Measurements from ENCODE around the gene MAD1L1.

Gene MAD1L1

DNA sequence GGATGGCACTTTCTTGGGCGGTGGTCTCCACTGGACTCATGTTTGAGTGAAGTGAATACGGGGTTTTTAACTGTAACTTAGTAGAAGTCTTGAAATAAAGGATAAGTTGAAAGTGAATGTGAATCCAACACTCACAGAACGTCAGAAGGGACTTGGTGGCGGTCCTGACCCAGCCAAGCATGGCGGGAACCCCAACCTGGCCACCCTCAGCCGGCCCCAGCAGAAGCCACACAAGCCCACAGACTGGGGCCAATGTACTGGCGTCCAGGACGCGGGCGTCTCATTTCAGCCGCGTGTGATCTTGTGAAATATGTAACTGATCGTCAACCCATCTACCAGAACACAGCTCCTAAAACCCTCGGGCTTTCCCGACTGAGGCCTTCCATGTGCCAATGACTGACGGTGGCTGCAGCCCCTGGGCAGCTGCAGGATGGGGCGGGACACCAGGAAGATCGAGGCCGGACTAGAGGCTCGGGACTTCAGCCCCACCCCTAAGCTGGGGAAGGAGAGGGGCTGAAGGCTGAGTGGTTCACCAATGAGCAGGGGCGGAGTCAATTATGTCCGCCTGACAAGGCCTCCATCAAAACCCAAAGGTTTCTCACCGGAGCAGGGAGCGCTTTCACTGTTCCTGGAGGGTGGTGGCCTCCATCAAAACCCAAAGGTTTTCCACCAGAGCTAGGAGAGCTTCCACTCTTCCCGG, 161.5 kb downstream of the MAD1L1 start:
- Histone ChIP-seq H3K9me3 (ENCODE audit: control insufficient read depth in 5 of 5, low read length in 5 of 5) (no peaks in the 10 kb centered on the region), H3K9ac (ENCODE audit: low read length in 5 of 5) (no peak overlapping the region), H3K4me3 (ENCODE audit: low read depth in 1 of 5, low read length in 5 of 5) (no peak overlapping the region), H3K4me1 (ENCODE audit: control insufficient read depth in 5 of 5, insufficient read depth in 5 of 5, low read length in 5 of 5) (peaks cover 0 to 8% (median 0%) of the 10 kb centered on the region in 5 donors), H3K36me3 (ENCODE audit: control insufficient read depth in 5 of 5, insufficient read depth in 5 of 5, low read length in 5 of 5) (peaks cover 0 to 32% (median 22%) of the 10 kb centered on the region in 5 donors), H3K27ac (ENCODE audit: low read depth, low read length) (no peak overlapping the region), H3K27me3 (ENCODE audit: control insufficient read depth in 5 of 5, insufficient read depth in 4 of 5, low read length in 5 of 5) (no peaks in the 10 kb centered on the region)

DNA sequence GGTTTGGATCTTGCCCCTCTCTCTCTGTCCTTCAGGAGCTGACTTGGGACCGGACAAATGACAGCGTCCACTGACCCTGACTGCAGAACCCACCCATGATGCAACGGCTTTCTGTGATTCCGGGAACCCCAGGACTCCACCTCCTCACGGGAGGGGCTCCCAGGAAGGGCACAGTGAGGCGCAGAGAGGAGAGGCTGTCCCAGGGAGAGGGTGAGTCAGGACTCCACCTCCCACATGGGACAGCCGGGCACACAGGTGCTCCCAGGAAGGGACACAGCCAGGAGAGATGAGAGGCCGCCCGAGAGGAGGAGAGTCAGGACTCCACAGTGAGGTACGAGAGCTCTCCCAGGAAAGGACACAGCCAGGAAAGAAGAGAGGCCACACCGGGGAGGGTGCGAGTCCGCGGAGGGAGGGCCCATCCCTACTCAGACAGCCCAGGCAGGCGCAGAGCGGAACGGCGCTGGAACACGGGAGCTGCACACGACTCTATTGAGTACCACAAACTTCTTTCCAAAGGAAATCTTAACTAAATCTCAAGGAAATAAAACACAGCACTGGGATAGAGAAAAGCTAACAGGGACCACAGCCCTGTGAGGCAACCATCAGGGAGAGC, 162.5 kb downstream of the MAD1L1 start:
- Histone ChIP-seq H3K27ac (ENCODE audit: low read depth, low read length) (no peak overlapping the region), H3K36me3 (ENCODE audit: control insufficient read depth in 5 of 5, insufficient read depth in 5 of 5, low read length in 5 of 5) (peaks cover 0 to 33% (median 22%) of the 10 kb centered on the region in 5 donors), H3K27me3 (ENCODE audit: control insufficient read depth in 5 of 5, insufficient read depth in 4 of 5, low read length in 5 of 5) (no peaks in the 10 kb centered on the region), H3K4me1 (ENCODE audit: control insufficient read depth in 5 of 5, insufficient read depth in 5 of 5, low read length in 5 of 5) (peaks cover 0 to 8% (median 0%) of the 10 kb centered on the region in 5 donors), H3K9ac (ENCODE audit: low read length in 5 of 5) (no peak overlapping the region), H3K9me3 (ENCODE audit: control insufficient read depth in 5 of 5, low read length in 5 of 5) (no peaks in the 10 kb centered on the region), H3K4me3 (ENCODE audit: low read depth in 1 of 5, low read length in 5 of 5) (no peak overlapping the region)

DNA sequence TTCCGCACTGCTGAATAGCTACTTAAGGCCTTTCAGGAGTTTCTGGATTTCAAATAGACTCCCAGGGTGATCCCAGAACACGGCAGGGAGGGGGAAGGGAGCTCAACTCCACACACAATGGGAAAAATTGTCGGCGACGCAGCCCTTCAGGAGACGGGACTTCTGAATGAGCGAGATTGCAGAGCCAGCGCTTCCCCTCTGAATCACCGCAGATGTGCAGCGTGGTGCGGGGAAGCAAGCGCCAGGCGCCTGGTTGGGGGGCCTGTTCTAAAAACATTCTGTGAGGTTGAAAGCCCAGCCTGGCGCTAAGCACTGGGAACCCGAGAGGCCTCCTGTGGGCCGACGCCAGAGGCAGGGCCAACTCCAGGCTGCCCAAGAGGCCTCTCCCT, 163.3 kb downstream of the MAD1L1 start:
- H3K9ac ChIP-seq (ENCODE audit: low read length in 5 of 5) = no peak overlapping the region
- H3K4me1 ChIP-seq (ENCODE audit: control insufficient read depth in 5 of 5, insufficient read depth in 5 of 5, low read length in 5 of 5) = peaks cover 0 to 8% (median 0%) of the 10 kb centered on the region in 5 donors
- no peaks in the 10 kb centered on the region for H3K9me3 ChIP-seq (ENCODE audit: control insufficient read depth in 5 of 5, low read length in 5 of 5)
- H3K27ac ChIP-seq (ENCODE audit: low read depth, low read length) = no peak overlapping the region
- H3K4me3 ChIP-seq (ENCODE audit: low read depth in 1 of 5, low read length in 5 of 5) = no peak overlapping the region
- no peaks in the 10 kb centered on the region for H3K27me3 ChIP-seq (ENCODE audit: control insufficient read depth in 5 of 5, insufficient read depth in 4 of 5, low read length in 5 of 5)
- peaks cover 0 to 36% (median 26%) of the 10 kb centered on the region in 5 donors for H3K36me3 ChIP-seq (ENCODE audit: control insufficient read depth in 5 of 5, insufficient read depth in 5 of 5, low read length in 5 of 5)

DNA sequence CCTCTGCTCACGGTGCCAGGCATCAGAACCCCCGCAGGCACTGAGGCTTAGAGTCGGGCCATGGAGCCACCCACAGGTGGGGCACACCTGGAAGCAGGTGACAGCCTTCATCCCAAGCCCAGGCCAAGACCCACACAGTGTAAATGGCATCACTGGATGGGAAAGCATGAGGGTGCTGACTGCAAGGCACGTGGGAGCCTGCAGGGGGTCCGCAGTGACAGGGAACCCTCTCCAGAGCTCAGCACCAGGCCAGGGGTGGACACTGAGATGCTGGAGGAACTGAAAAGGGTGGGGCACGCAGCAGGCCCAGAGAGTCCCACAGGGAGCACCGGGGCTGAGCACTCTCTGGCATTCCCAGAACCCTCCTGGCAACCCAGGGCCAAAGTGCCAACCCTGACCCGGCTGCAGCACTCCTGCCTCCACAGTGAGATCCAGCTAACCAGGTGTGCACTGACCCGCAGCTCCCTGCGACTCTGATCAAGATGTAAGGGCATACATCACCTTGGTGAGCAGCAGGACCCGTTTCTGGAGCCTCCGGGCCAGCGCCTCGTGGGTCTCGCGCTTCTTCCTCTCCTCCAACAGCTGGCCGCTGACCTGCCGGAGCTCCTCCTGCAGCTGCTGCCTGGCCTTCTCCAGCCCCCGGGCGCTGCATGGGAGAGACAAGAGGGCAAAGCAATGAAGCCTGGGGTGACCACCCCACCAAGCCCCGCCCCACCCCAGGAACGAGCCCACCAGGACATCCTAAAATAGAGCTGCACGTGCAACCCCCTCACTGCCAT, 163.9 kb downstream of the MAD1L1 start:
- H3K9me3 ChIP-seq (ENCODE audit: control insufficient read depth in 5 of 5, low read length in 5 of 5) = no peaks in the 10 kb centered on the region
- H3K27me3 ChIP-seq (ENCODE audit: control insufficient read depth in 5 of 5, insufficient read depth in 4 of 5, low read length in 5 of 5) = no peaks in the 10 kb centered on the region
- no peak overlapping the region for H3K4me3 ChIP-seq (ENCODE audit: low read depth in 1 of 5, low read length in 5 of 5)
- peaks cover 0 to 14% (median 2%) of the 10 kb centered on the region in 5 donors for H3K4me1 ChIP-seq (ENCODE audit: control insufficient read depth in 5 of 5, insufficient read depth in 5 of 5, low read length in 5 of 5)
- H3K27ac ChIP-seq (ENCODE audit: low read depth, low read length) = no peak overlapping the region
- H3K9ac ChIP-seq (ENCODE audit: low read length in 5 of 5) = no peak overlapping the region
- peaks cover 0 to 42% (median 28%) of the 10 kb centered on the region in 5 donors for H3K36me3 ChIP-seq (ENCODE audit: control insufficient read depth in 5 of 5, insufficient read depth in 5 of 5, low read length in 5 of 5)

DNA sequence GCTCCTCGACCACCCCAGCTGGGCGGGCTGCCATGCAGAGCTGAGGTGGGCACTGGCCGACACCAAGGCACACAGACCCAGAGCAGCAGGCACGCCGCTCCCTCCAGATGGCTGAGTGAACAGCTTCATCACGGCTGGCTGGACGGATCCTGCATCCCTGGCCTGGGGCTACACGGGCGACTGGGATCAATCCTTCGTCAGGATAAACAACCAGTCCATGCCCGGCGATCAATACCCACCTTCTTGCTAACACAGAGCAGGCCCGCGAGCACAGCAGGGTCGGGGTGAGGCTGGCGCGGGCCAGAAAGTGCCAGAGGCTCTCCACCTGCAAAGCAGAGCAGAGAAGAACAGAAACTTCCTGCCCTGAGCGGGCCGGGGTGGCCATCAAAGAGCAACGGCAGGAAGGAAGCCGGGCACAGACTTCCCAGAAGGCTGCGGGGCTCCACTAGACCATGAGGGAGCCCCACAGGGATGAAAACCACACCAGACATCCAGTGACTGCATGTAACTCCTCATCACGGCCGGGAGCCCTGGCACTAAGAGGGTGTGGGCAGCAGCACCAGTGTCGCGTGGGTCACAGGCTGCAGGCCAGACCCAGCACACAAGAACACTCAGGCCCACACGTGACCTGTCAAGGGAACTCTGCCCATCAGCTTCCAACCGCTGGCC, 166.4 kb downstream of the MAD1L1 start:
- Histone ChIP-seq H3K9ac (ENCODE audit: low read length in 5 of 5) (no peak overlapping the region), H3K4me1 (ENCODE audit: control insufficient read depth in 5 of 5, insufficient read depth in 5 of 5, low read length in 5 of 5) (peaks cover 0 to 22% (median 7%) of the 10 kb centered on the region in 5 donors), H3K27me3 (ENCODE audit: control insufficient read depth in 5 of 5, insufficient read depth in 4 of 5, low read length in 5 of 5) (no peaks in the 10 kb centered on the region), H3K9me3 (ENCODE audit: control insufficient read depth in 5 of 5, low read length in 5 of 5) (no peaks in the 10 kb centered on the region), H3K4me3 (ENCODE audit: low read depth in 1 of 5, low read length in 5 of 5) (no peak overlapping the region), H3K36me3 (ENCODE audit: control insufficient read depth in 5 of 5, insufficient read depth in 5 of 5, low read length in 5 of 5) (peaks cover 0 to 39% (median 25%) of the 10 kb centered on the region in 5 donors), H3K27ac (ENCODE audit: low read depth, low read length) (no peak overlapping the region)

DNA sequence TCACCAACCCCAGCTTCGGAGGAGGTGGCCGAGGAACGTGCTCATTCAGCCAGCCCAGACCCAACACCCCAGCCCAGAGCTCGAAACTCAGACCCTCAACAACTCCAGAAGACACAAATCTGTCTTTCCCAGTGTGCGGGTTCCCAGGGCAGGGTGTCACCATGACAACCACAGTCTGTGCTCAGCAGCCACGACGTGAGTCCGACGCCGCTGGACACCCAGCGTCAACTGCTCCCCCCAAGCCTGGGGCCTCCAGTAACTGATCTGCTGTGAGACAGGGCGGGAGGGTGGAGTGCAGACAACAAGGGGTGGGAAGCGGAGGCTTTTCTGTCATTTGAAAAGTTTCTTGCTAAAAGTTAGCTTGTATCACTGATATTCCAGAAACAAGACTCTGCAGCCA, 167.2 kb downstream of the MAD1L1 start:
- Histone ChIP-seq H3K27me3 (ENCODE audit: control insufficient read depth in 5 of 5, insufficient read depth in 4 of 5, low read length in 5 of 5) (no peaks in the 10 kb centered on the region), H3K9me3 (ENCODE audit: control insufficient read depth in 5 of 5, low read length in 5 of 5) (no peaks in the 10 kb centered on the region), H3K4me1 (ENCODE audit: control insufficient read depth in 5 of 5, insufficient read depth in 5 of 5, low read length in 5 of 5) (peaks cover 0 to 22% (median 7%) of the 10 kb centered on the region in 5 donors), H3K9ac (ENCODE audit: low read length in 5 of 5) (no peak overlapping the region), H3K36me3 (ENCODE audit: control insufficient read depth in 5 of 5, insufficient read depth in 5 of 5, low read length in 5 of 5) (peaks cover 0 to 39% (median 25%) of the 10 kb centered on the region in 5 donors), H3K27ac (ENCODE audit: low read depth, low read length) (no peak overlapping the region), H3K4me3 (ENCODE audit: low read depth in 1 of 5, low read length in 5 of 5) (no peak overlapping the region)

DNA sequence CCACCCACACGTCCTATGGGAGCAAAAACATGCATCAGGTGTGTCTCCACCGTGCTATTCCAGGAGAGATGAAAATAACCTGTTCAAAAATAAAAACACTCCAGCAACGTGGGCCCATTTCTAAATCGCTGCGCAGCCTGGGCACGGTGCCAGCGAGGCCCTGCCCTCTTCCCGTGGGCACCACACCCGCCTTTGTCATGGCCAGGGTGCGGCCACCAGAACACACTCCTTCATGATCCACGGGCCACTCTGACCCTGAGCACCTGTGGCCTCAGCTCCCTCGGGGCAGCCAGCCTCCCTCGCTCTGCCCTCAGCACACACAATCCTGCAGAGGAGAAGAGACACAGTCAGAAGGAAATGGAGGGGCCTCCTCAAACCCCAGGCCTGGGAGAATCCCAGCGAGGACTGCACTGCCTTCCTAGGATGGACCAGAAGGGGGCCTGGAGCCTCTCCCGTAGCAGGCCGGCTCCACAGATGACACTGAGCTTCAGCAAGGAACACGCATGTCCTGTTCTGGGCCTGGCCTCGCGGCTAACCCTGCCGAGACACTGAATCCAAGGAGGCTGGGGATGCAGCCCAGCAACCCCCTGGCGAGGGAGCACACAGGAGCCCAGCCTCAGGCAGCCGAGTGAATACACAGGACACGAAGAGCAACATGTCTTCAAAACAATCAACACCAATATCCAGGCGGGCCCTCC, 169.0 kb downstream of the MAD1L1 start:
- H3K4me1 ChIP-seq (ENCODE audit: control insufficient read depth in 5 of 5, insufficient read depth in 5 of 5, low read length in 5 of 5) = peaks cover 0 to 22% (median 7%) of the 10 kb centered on the region in 5 donors
- H3K36me3 ChIP-seq (ENCODE audit: control insufficient read depth in 5 of 5, insufficient read depth in 5 of 5, low read length in 5 of 5) = peaks cover 0 to 39% (median 22%) of the 10 kb centered on the region in 5 donors
- no peak overlapping the region for H3K27ac ChIP-seq (ENCODE audit: low read depth, low read length)
- H3K27me3 ChIP-seq (ENCODE audit: control insufficient read depth in 5 of 5, insufficient read depth in 4 of 5, low read length in 5 of 5) = no peaks in the 10 kb centered on the region
- no peak overlapping the region for H3K4me3 ChIP-seq (ENCODE audit: low read depth in 1 of 5, low read length in 5 of 5)
- no peak overlapping the region for H3K9ac ChIP-seq (ENCODE audit: low read length in 5 of 5)
- peaks cover 0 to 10% (median 7%) of the 10 kb centered on the region in 5 donors for H3K9me3 ChIP-seq (ENCODE audit: control insufficient read depth in 5 of 5, low read length in 5 of 5)

DNA sequence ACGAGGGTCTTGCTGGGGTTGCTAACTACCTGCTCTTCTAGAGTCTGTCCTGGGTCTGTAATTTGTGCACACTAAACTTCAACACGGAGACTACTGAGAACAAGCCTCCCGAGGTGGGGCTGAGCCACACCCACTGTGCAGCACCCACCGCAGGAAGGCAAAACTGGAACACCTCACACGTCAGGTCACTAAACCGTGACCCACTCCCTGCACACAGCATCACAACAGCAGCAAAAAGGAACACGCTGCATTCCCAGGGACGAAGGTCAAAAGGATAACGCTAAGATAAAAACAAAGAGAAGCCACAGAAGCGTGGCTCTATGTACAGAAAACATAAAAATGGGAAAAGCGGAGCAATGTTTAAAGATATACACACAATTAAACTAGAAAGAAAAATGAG, 170.1 kb downstream of the MAD1L1 start:
- Histone ChIP-seq H3K27ac (ENCODE audit: low read depth, low read length) (no peak overlapping the region), H3K4me3 (ENCODE audit: low read depth in 1 of 5, low read length in 5 of 5) (no peak overlapping the region), H3K4me1 (ENCODE audit: control insufficient read depth in 5 of 5, insufficient read depth in 5 of 5, low read length in 5 of 5) (peaks cover 0 to 22% (median 7%) of the 10 kb centered on the region in 5 donors), H3K36me3 (ENCODE audit: control insufficient read depth in 5 of 5, insufficient read depth in 5 of 5, low read length in 5 of 5) (peaks cover 0 to 29% (median 12%) of the 10 kb centered on the region in 5 donors), H3K27me3 (ENCODE audit: control insufficient read depth in 5 of 5, insufficient read depth in 4 of 5, low read length in 5 of 5) (no peaks in the 10 kb centered on the region), H3K9me3 (ENCODE audit: control insufficient read depth in 5 of 5, low read length in 5 of 5) (peaks cover 0 to 10% (median 7%) of the 10 kb centered on the region in 5 donors), H3K9ac (ENCODE audit: low read length in 5 of 5) (no peak overlapping the region)

DNA sequence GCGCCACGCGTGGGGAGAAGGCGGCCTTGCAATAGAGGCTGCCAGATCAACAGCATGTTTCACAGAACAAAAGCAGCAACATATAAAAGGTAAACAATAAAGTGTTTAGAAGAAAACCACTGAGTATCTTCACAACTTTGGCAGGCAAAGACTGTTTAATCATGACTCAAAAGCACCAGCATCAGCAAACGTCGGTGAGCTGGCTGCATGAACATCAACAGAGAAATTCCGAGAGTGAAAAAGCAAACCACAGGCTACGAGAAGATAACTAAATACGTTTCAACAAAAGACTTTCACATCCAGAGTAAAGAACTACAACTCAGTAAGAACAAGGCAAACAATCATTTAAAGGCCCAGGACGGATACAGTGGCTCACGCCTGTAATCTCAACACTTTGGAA, 172.0 kb downstream of the MAD1L1 start:
- Histone ChIP-seq H3K36me3 (ENCODE audit: control insufficient read depth in 5 of 5, insufficient read depth in 5 of 5, low read length in 5 of 5) (peaks cover 0 to 15% (median 7%) of the 10 kb centered on the region in 5 donors), H3K4me3 (ENCODE audit: low read depth in 1 of 5, low read length in 5 of 5) (no peak overlapping the region), H3K27ac (ENCODE audit: low read depth, low read length) (no peak overlapping the region), H3K4me1 (ENCODE audit: control insufficient read depth in 5 of 5, insufficient read depth in 5 of 5, low read length in 5 of 5) (peaks cover 0 to 19% (median 7%) of the 10 kb centered on the region in 5 donors), H3K9me3 (ENCODE audit: control insufficient read depth in 5 of 5, low read length in 5 of 5) (peaks cover 0 to 10% (median 7%) of the 10 kb centered on the region in 5 donors), H3K27me3 (ENCODE audit: control insufficient read depth in 5 of 5, insufficient read depth in 4 of 5, low read length in 5 of 5) (no peaks in the 10 kb centered on the region), H3K9ac (ENCODE audit: low read length in 5 of 5) (no peak overlapping the region)

Measured in subcutaneous abdominal adipose tissue (tissue), 5 donors.